NOMO-1 treated with DMSO at 0.1 percent for 48 hours (cell line): ENCODE measurements around the gene UTP4.
"Not testable (repeated sequence)": the region's sequence is repeated elsewhere in the genome, so short reads cannot be mapped to it uniquely, and the experiment has no call there.

ENCODE experiments used
- DNase-seq: peaks from one replicate; lab custom pipeline; 2025; ENCODE audit not compliant: unreplicated experiment; lab: John Stamatoyannopoulos, UW

Gene UTP4

DNA sequence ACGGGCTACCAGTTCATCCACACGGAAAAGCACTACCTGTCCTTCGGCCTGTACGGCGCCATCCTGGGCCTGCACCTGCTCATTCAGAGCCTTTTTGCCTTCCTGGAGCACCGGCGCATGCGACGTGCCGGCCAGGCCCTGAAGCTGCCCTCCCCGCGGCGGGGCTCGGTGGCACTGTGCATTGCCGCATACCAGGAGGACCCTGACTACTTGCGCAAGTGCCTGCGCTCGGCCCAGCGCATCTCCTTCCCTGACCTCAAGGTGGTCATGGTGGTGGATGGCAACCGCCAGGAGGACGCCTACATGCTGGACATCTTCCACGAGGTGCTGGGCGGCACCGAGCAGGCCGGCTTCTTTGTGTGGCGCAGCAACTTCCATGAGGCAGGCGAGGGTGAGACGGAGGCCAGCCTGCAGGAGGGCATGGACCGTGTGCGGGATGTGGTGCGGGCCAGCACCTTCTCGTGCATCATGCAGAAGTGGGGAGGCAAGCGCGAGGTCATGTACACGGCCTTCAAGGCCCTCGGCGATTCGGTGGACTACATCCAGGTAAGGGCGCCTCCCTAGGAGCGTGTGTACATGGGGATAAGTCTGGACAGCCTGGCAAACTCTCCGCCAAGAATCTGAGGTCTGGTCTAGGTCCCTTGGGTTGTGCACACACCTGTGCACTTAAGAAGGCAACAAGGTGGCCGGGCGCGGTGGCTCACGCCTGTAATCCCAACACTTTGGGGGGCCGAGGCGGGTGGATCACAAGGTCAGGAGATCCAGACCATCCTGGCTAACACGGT lies 22.8 kb upstream of the UTP4 start:
- DNase-seq: no peak

DNA sequence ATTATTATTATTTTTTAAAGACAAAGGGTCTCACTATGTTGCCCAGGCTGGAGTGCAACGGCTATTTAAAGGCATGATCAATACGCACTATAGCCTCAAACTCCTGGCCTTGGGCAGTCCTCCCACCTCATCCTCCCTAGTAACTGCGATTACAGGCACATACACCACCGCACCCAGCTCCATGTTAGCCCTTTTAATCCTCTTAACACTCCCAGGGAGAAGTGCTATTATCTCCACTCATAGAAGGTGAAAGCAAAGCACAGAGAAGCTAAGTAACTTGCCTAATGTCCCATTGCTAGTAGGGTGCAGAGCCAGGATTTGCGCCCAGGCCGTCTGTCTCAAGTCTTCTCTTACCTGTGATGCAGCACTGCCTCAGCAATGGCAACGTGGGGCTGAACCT lies 22.0 kb upstream of the UTP4 start:
- DNase-seq: no peak

DNA sequence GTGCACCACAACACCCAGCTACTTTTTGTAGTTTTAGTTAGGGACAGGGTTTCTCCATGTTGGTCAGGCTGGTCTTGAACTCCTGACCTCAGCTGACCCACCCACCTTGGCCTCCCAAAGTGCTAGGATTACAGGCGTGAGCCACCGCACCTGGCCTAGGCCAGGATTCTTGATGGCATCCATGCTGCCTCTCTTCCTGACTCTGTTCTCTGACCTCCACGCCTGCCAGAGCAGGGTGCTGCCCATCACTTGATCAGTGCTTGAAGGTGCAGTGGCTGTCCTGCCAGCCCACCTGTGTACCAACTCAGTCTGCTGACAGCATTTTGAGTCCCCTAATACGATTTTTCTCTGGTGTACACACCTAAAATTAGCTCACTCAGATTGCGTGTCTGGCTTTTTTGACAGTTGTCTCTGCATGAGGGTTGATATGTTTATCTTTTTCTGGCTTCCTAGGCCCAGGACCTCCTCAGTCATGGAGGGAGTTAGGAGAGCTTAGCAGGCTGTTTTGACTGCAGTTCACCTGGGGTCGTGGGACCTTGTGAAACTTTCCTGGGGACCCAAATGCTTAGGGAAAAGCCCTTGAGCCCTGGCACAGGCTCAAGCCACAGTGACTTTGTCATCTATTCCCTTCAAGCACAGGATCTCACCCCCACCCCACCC lies 21.1 kb upstream of the UTP4 start:
- no peak for DNase-seq

DNA sequence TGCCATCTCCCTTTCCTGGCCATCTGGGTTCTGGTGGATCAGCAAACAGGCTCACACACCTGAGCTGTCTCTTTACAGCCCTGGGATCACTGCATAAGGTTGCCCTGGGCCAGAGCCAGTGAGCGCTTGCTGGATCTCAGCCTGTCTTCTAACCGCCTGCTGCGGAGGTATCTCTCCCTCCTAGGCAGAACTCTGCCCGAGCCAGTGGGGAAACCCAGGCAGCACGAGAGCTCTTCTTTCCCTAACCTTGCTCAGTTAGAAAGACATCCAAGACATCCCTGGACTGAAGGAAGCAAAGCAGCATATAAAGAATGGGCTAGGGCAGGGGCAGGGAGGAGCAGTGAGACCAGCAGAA lies 20.6 kb upstream of the UTP4 start:
- DNase-seq: no peak

DNA sequence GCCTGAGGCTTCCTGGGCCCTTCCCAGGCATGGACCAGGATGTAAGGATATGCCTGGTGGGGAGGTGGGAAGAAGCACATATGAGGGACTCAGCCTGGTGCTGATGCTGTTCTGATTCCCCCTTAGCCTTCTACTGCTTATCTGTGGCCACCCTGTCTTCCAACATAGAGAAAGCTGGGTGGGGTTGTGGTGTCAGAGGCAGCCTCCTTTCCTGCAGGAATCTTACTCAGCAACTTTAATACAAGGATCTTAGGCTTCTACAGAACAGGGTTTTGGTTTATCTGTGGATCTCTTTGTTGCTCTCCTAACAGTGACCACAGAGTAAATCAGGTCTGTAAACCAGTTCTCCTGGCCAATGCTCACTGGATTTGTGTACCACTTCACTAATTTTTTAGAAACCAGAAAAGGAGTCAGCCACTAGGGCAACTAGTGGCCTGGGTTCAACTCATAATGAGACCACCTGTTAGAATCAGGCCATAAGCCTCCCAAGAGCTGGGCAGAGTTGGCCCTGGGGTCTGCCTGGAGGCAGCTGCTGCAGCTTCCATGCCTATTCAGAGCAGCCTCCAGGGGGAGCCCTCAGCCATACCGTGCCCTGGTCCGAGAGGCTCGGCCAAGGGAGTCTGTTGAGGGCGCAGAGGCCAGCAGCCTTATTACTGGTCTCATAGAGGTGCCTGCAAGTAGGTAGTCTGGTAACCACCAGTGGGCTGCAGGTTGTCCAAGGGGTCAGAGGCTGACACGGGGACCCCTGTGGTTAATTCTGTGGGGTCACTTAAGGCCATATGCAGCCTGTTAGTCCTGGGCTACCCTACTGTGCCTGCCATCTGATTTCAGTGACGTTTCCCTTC lies 19.9 kb upstream of the UTP4 start:
- no peak for DNase-seq

DNA sequence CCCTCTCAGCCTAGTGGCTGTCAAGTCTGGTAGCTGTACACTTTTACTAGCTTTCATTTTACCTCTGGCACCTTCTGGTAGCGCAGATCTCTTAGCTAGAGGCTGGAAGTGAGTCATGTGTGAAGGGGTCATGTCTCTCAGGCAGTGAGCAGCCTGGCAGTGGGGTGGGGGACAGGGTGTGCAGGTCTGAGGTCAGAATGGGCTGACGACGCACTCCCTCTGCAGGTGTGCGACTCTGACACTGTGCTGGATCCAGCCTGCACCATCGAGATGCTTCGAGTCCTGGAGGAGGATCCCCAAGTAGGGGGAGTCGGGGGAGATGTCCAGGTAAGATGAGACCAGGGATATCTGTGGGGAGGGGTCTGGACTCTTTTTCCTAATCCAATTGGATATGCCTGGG lies 19.2 kb upstream of the UTP4 start:
- no peak for DNase-seq

DNA sequence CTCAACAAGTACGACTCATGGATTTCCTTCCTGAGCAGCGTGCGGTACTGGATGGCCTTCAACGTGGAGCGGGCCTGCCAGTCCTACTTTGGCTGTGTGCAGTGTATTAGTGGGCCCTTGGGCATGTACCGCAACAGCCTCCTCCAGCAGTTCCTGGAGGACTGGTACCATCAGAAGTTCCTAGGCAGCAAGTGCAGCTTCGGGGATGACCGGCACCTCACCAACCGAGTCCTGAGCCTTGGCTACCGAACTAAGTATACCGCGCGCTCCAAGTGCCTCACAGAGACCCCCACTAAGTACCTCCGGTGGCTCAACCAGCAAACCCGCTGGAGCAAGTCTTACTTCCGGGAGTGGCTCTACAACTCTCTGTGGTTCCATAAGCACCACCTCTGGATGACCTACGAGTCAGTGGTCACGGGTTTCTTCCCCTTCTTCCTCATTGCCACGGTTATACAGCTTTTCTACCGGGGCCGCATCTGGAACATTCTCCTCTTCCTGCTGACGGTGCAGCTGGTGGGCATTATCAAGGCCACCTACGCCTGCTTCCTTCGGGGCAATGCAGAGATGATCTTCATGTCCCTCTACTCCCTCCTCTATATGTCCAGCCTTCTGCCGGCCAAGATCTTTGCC lies 18.0 kb upstream of the UTP4 start:
- no peak for DNase-seq

DNA sequence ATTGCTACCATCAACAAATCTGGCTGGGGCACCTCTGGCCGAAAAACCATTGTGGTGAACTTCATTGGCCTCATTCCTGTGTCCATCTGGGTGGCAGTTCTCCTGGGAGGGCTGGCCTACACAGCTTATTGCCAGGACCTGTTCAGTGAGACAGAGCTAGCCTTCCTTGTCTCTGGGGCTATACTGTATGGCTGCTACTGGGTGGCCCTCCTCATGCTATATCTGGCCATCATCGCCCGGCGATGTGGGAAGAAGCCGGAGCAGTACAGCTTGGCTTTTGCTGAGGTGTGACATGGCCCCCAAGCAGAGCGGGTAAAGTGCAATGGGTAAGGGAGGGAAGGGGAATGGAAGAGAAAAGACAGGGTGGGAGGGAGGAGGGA lies 17.5 kb upstream of the UTP4 start:
- DNase-seq: no peak

DNA sequence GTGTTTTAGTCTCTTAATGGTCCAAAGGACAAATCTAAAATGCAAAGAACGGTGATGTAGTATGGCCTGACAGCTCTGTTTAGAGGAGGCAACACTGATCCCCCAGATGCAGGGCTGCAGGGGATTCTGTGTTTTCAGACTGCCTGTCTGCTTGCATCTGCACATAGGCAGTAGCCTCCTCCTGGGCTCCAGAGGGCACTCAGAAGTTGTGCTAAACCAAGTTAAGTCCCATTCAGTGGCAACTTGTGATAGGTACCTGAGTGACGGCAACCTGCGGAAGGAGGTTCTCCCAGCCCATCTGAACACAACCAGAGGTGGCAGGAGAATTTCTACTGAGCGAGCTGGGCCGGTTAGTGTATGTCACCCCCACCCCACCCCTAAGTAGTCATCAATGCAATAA lies 17.1 kb upstream of the UTP4 start:
- no peak for DNase-seq

DNA sequence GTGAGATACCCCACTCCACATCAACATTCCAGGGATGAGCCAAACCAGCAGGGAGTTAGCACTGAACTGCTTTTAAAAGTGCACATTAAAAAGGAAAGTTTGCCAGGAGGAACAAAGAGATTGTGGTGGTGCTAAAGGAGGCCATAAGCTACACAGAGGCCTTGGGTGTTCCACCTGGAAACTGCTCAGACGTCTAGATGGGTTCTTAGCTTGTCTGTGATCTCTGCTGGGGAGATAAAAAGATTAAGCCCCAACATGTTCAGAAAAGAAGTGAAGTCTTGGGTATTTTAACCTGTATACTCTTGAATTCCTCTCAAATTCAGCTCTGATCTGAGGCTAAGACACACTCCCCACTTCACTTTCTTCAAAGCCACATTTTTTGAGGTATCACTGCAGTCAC lies 16.6 kb upstream of the UTP4 start:
- DNase-seq: no peak

DNA sequence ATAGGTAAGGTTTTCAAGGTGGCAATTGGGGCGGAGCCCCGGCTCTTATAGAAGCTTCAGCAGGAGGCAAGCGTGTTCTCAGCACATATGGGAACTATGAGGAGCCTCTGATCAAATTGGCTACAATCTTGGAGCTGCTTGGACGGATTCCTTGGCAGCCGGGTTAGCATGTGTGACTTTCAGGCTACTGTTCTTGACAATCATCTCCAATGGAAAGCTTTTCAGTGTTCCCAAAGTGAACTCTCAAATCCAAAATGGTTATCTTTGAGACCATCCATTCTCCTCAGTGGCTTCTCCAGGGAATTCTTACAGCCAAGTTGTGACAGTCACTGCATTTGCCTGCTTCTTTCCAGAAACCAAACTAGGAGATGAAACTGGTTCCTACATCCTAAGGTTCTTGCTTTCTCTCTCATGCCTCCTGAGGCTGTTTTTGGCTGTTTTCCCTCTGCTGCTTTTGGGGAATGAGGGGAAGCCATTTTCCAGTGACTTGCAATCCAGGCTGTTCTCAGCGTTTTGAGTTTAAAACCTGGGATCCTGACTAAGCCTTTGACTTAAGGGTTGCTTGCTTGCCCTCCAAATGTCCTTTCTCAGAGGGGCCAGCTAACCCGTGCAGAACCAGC lies 16.1 kb upstream of the UTP4 start:
- no peak for DNase-seq

DNA sequence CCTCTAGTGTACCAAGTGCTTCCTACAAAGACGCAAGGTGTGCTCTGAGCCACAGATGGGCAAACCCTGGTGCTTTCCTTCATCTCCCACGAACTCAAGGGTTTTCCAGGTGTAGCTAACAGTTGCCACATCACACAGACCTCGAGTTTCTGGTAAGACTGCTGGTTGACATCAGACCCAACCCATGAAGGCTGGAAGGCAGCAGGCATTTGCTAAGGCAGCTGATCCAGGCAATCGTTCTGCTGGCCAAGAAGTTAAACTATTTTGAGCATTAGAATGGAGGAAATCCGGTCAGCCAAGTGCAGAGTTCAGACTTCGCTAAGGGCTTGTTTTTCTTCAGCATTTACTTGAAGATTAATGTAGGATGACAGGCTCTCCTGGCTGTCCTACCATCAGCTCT lies 15.5 kb upstream of the UTP4 start:
- no peak for DNase-seq

DNA sequence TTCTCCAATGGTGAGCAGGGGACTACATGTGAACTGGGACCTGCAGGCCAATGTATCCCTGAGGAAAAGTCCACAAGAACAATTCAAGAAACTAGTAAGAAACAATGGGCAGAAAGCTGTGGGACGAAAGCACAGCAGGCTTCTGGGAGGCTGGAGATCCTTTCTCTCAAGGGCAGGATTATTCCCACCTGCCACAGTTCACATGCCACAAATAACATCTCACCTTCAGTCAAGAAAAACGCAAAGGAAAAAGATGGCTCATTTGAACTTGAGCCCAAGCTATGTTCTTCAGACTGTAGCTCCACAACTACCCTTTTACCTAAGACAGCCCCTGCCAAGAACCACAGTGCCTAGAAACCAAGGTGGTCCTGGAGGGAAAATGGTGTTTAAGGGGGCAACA lies 14.0 kb upstream of the UTP4 start:
- no peak for DNase-seq

DNA sequence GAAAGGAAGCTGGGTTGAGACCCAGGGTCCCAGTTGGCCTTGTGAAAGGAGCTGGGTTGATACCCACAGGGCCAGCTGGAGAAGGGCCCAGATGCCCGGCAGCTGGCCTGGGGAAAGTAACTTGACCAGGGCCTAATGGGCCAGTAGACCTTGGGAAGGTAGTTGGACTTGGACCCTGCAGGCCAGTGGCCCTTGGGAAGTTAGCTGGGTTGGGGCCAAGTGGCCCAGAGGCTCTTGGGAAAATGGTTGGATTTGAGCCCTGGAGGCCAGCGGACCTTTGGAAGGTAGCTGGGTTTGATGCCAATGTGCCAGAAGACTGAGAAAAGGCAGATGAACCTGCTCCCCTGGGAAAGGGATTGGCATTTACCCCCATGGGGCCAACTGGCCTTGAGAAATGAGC lies 13.5 kb upstream of the UTP4 start:
- DNase-seq: no peak

DNA sequence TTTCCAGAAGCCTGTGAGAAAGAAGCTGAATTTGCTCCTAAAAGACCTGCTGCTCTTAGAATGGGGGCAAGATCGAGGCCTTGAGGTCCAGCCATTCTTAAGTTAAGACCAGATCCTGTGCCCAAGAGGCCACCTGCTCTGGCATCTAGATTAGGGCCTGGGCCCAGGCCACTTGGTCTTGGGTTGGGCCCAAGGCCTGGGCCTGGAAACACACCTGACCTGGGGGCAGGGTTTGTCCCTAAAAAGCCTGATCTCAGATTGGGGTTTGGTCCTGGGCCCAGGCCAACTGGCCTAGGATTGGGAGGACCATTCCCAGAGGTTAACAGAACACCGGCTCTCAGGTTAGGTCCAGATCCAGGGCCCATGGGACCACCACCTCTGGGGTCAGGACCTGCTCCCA lies 12.9 kb upstream of the UTP4 start:
- no peak for DNase-seq

DNA sequence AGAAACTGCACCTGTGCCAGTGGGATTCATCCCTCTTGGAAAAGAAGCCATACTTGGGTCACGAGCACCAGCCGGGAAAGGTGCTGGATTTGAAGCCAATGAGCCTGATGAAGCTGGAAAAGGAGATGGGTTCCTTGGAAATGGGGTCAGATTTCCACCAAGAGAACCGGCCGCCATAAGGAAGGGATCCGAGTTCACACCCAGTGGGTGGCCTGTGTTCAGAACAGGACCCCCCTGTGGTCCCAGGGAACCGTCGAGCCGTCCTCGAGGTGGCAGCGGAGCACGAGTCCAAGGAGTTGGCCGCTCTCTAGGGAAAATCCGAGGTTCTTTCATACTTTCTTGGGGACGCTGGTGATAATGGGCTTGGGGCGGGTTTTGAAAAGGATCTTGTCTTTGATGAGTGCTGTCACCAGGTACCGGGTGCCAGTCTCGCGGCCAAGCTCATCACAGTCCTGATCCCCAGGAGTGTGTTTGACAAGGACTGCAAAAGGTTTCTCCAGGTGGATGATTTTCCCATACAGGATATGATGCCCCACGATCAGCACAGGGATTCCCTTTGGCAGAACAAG lies 12.3 kb upstream of the UTP4 start:
- DNase-seq: no peak

DNA sequence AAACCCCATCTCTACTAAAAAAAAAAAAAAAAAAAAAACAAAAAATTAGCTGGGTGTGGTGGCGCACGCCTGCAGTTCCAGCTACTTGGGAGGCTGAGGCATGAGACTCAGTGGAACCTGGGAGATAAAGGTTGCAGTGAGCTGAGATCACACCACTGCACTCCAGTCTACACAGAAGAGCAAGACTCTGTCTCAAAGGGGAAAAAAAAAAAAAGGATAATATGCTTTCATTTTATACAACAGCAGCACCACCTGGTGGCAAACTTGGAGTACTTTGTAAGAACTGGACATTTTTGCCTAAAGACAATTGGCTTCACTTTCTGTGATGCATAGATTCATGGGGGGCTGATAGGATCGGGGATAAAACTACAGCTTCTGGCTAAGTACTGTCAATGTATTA lies 8.5 kb upstream of the UTP4 start:
- DNase-seq: peak; percentile 57

DNA sequence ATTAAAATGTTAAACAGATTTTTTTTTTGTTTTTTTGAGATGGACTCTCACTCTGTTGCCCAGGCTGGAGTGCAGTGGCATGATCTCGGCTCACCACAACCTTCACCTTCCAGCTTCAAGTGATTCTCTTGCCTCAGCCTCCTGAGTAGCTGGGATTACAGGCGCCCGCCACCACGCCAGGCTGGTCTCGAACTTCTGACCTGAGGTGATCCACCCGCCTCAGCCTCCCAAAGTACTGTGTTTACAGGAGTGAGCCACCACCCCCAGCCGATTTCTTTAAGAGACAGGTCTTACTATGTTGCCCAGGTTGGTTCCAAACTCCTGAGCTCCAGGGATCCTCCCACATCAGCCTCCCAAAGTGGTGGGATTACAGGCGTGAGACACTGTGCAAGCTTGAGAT lies 8.0 kb upstream of the UTP4 start:
- not testable (repeated sequence) for DNase-seq

DNA sequence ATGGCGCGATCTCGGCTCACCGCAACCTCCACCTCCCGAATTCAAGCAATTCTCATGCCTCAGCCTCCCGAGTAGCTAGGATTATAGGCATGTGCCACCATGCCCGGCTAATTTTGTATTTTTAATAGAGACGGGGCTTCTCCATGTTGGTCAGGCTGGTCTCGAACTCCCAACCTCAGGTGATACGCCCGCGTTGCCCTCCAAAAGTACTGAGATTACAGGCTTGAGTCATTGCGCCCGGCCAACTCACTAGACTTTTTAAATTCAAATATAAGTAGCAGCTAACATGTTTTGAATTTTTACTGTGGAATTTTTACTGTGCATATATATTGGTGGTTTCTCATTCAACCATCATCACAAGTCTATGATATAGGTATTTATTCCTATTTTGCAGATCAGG lies 7.5 kb upstream of the UTP4 start:
- DNase-seq: not testable (repeated sequence)

DNA sequence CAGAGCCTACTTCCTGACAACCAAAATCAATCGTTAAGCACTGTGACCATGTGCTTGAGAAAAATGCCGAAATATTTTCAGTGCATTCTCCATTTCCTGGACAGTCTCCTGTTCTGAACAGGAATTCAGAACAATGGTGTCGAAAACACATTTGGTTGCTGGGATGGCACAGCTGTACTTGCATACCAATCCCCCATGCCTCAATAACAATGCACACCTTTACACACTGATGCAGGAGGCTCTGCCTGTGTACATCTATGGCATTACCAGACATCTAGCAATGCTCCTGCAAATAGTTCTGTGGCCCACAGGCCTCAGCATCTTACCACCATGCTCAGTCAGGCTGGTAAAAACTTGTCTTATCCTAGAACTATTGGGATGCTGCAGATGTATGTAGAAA lies 6.2 kb upstream of the UTP4 start:
- no peak for DNase-seq

DNA sequence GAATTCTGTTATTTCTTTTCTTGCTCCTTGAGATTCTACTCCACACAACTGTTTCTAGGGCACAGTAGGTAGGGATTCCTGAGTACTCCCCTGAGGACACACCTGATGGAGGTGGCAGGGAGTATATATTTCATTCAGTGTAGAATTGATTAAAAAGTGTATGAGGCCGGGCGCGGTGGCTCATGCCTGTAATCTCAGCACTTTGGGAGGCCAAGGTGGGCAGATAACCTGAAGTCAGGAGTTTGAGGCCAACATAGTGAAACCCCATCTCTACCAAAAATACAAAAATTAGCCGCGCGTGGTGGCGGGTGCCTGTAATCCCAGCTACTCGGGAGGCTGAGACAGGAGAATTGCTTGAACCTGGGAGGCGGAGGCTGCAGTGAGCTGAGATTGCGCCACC lies 5.6 kb upstream of the UTP4 start:
- not testable (repeated sequence) for DNase-seq
